GM20431 (cell line): ENCODE data around the gene PITPNC1.

ENCODE experiments used
- in situ Hi-C: fragments of 300-500 bp; cut with MseI, MboI; formaldehyde crosslinking; loops from one replicate; pipeline ENCODE4 v1.15.0; 2020; ENCODE audit warnings: low sequenced_read_pairs; ENCODE audit not compliant: unreplicated experiment

Gene PITPNC1

GRCh38 chr17:67594115-67594880 is 217.2 kb downstream of the PITPNC1 start:
- in situ Hi-C loops, result no loop called here

- in situ Hi-C loops, result loop anchor here (25.0 kb wide), 1 partner anchor 213 kb away; the partner anchor contains the start of gene PITPNC1
These were observed 223.3 kb downstream of the PITPNC1 start for GRCh38 chr17:67600408-67600807.

GRCh38 chr17:67601897-67602296 is 224.8 kb downstream of the PITPNC1 start:
- in situ Hi-C loops, result loop anchor here (25.0 kb wide), 1 partner anchor 215 kb away; the partner anchor contains the start of gene PITPNC1

- in situ Hi-C loops, result loop anchor here (25.0 kb wide), 1 partner anchor 215 kb away; the partner anchor contains the start of gene PITPNC1
These were observed 225.4 kb downstream of the PITPNC1 start for GRCh38 chr17:67602444-67602843.

- in situ Hi-C loops, result loop anchor here (25.0 kb wide), 1 partner anchor 216 kb away; the partner anchor contains the start of gene PITPNC1
These were observed 225.9 kb downstream of the PITPNC1 start for GRCh38 chr17:67602974-67603373.

- in situ Hi-C loops, result loop anchor here (25.0 kb wide), 1 partner anchor 218 kb away; the partner anchor contains the start of gene PITPNC1
These were observed 228.3 kb downstream of the PITPNC1 start for GRCh38 chr17:67605256-67605912.

- in situ Hi-C loops, result loop anchor here (25.0 kb wide), 1 partner anchor 219 kb away; the partner anchor contains the start of gene PITPNC1
These were observed 229.4 kb downstream of the PITPNC1 start for GRCh38 chr17:67606471-67606870.

GRCh38 chr17:67606896-67607604 is 230.0 kb downstream of the PITPNC1 start:
- in situ Hi-C loops, result loop anchor here (25.0 kb wide), 1 partner anchor 220 kb away; the partner anchor contains the start of gene PITPNC1

- in situ Hi-C loops, result loop anchor here (25.0 kb wide), 1 partner anchor 223 kb away; the partner anchor contains the start of gene PITPNC1
These were observed 233.0 kb downstream of the PITPNC1 start for GRCh38 chr17:67610061-67610460.

- in situ Hi-C loops, result loop anchor here (25.0 kb wide), 1 partner anchor 227 kb away; the partner anchor contains the start of gene PITPNC1
These were observed 236.9 kb downstream of the PITPNC1 start for GRCh38 chr17:67613961-67614360.

GRCh38 chr17:67615011-67615561 is 238.0 kb downstream of the PITPNC1 start:
- in situ Hi-C loops, result loop anchor here (25.0 kb wide), 1 partner anchor 228 kb away; the partner anchor contains the start of gene PITPNC1

GRCh38 chr17:67615736-67616135 is 238.7 kb downstream of the PITPNC1 start:
- in situ Hi-C loops, result loop anchor here (25.0 kb wide), 1 partner anchor 228 kb away; the partner anchor contains the start of gene PITPNC1

GRCh38 chr17:67617304-67617899 is 240.3 kb downstream of the PITPNC1 start:
- in situ Hi-C loops, result loop anchor here (25.0 kb wide), 1 partner anchor 230 kb away; the partner anchor contains the start of gene PITPNC1

GRCh38 chr17:67619555-67619954 is 242.5 kb downstream of the PITPNC1 start:
- in situ Hi-C loops, result loop anchor here (25.0 kb wide), 1 partner anchor 232 kb away; the partner anchor contains the start of gene PITPNC1

- in situ Hi-C loops, result loop anchor here (25.0 kb wide), 1 partner anchor 233 kb away; the partner anchor contains the start of gene PITPNC1
These were observed 243.0 kb downstream of the PITPNC1 start for GRCh38 chr17:67620088-67620487.

- in situ Hi-C loops, result loop anchor here (25.0 kb wide), 1 partner anchor 233 kb away; the partner anchor contains the start of gene PITPNC1
These were observed 243.6 kb downstream of the PITPNC1 start for GRCh38 chr17:67620636-67621035.

- in situ Hi-C loops, result loop anchor here (25.0 kb wide), 1 partner anchor 236 kb away; the partner anchor contains the start of gene PITPNC1
These were observed 246.7 kb downstream of the PITPNC1 start for GRCh38 chr17:67623767-67624166.

GRCh38 chr17:67624886-67625656 is 248.0 kb downstream of the PITPNC1 start:
- in situ Hi-C loops, result loop anchor here (25.0 kb wide), 1 partner anchor 238 kb away; the partner anchor contains the start of gene PITPNC1
